HepG2 (cell line): ENCODE measurements around the gene TULP4. TPM values are rescaled to one million over a fixed set of nuclear protein-coding genes. Genes with fewer than 3 reads are reported as not detected.

Experiments
- ATAC-seq: fragments of 200-7000 bp; cut with Tn5 transposase; 3 replicates; pipeline ENCODE4 v1.9.1; 2020; ENCODE audit warnings: mild to moderate bottlenecking, moderate library complexity
- BruUV-seq: library from RNA; stranded (reverse); fragments of 400-500 nt; replicated peaks from 2 replicates; lab custom pipeline; 2021; lab: Mats Ljungman, UMichigan
- CTCF ChIA-PET: fragments of 300-600 bp; formaldehyde crosslinking; extraction: SDS; loops from one replicate; lab custom pipeline; 2021; ENCODE audit warnings: low total read pairs, inconsistent platforms, low intra/inter-chr PET ratio; lab: Yijun Ruan, JAX
- POLR2A ChIA-PET: fragments of 350-600 bp; sonication (Branson Sonifier 250); formaldehyde crosslinking; loops from one replicate; lab custom pipeline; 2020; ENCODE audit warnings: antibody characterized with exemption, inconsistent platforms; lab: Yijun Ruan, JAX
- DNase-seq: peaks from one replicate; pipeline ENCODE4 v3.0.0-alpha.2; 2015; ENCODE audit warnings: low spot score
- FAIRE-seq: peaks from 3 replicates; lab custom pipeline; 2011; peaks lifted over from hg19 to GRCh38; lab: Jason Lieb, UNC
- H2AFZ ChIP-seq: one replicate; pipeline ENCODE4 v1.6.1; 2011; ENCODE audit warnings: low read length, inconsistent platforms
- H3K27ac ChIP-seq: fragments of 300-600 bp; 3 replicates; pipeline ENCODE4 v1.8.0; 2011; ENCODE audit warnings: mixed run types, mild to moderate bottlenecking, mixed read lengths, low read length, inconsistent platforms; ENCODE audit not compliant: insufficient read depth; ENCODE audit errors: extremely low read length
- H3K27me3 ChIP-seq, 2 experiments: fragments of 200-600 bp in 1 of 2; 2 replicates in 1 of 2; 3 replicates in 1 of 2; pipeline versions ENCODE4 v1.6.0 to v1.8.0; 2011; ENCODE audit warnings: low read length in 2 of 2, mild to moderate bottlenecking in 2 of 2, moderate library complexity in 2 of 2, inconsistent platforms in 1 of 2; ENCODE audit not compliant: insufficient read depth in 2 of 2, control insufficient read depth in 1 of 2
- H3K36me3 ChIP-seq, 2 experiments: fragments of 200-600 bp in 1 of 2; replicated peaks in 1 of 2; 2 replicates in 1 of 2; 3 replicates in 1 of 2; pipeline versions ENCODE4 v1.5.1 to v1.8.0; 2011; ENCODE audit warnings: low read length in 2 of 2, inconsistent platforms in 1 of 2; ENCODE audit not compliant: insufficient read depth in 2 of 2, control insufficient read depth in 1 of 2
- H3K4me1 ChIP-seq: 2 replicates; pipeline ENCODE4 v1.5.1; 2012; ENCODE audit warnings: low read length, inconsistent platforms; ENCODE audit not compliant: insufficient read depth
- H3K4me2 ChIP-seq: 2 replicates; pipeline ENCODE4 v1.6.0; 2011; ENCODE audit warnings: low read depth, low read length, inconsistent platforms
- H3K4me3 ChIP-seq, 3 experiments: fragments of 200-600 bp in 1 of 3; sonication (generic), shearing (Covaris generic) in 1 of 3; replicated peaks in 1 of 3; 2 replicates each; pipeline ENCODE4 v1.5.1; 2011 to 2016; ENCODE audit warnings: low read length in 3 of 3, inconsistent platforms in 2 of 3, low read depth in 2 of 3, mild to moderate bottlenecking in 2 of 3, control low read depth in 1 of 3, mixed read lengths in 1 of 3; ENCODE audit not compliant: insufficient read depth in 1 of 3
- H3K79me2 ChIP-seq: one replicate; pipeline ENCODE4 v1.6.1; 2011; ENCODE audit warnings: low read length, inconsistent platforms; ENCODE audit not compliant: insufficient read depth
- H3K9ac ChIP-seq: 2 replicates; pipeline ENCODE4 v1.6.0; 2011; ENCODE audit warnings: mild to moderate bottlenecking, low read depth, low read length, inconsistent platforms; ENCODE audit not compliant: insufficient read depth
- H3K9me3 ChIP-seq: 2 replicates; pipeline ENCODE4 v1.5.1; 2012; ENCODE audit warnings: mild to moderate bottlenecking, low read length
- H4K20me1 ChIP-seq: 2 replicates; pipeline ENCODE4 v1.6.0; 2011; ENCODE audit warnings: inconsistent platforms, mild to moderate bottlenecking, low read length, moderate library complexity; ENCODE audit not compliant: insufficient read depth
- AGO2 ChIP-seq: fragments of 200-400 bp; formaldehyde crosslinking; optimal IDR thresholded peaks from 2 replicates; pipeline ENCODE3; 2017; ENCODE audit warnings: mild to moderate bottlenecking, low read depth, low read length, moderate library complexity
- CAMTA2 ChIP-seq: sonication (generic); formaldehyde crosslinking; IDR thresholded peaks from 2 replicates; pipeline ENCODE4 v1.4.0; 2020; ENCODE audit warnings: mild to moderate bottlenecking, missing genetic modification reagents, borderline replicate concordance
- HNRNPH1 ChIP-seq: fragments of 200-400 bp; formaldehyde crosslinking; optimal IDR thresholded peaks from 2 replicates; pipeline ENCODE3; 2017; ENCODE audit warnings: mild to moderate bottlenecking, low read depth, low read length
- ZNF124 ChIP-seq: sonication (generic); formaldehyde crosslinking; IDR thresholded peaks from 2 replicates; pipeline ENCODE4 v1.4.0; 2020; ENCODE audit warnings: missing genetic modification reagents
- ZNF33B ChIP-seq: sonication (generic); formaldehyde crosslinking; IDR thresholded peaks from 2 replicates; pipeline ENCODE4 v1.5.1; 2020; ENCODE audit warnings: mild to moderate bottlenecking, missing genetic modification reagents
- ZNF34 ChIP-seq: sonication (generic); formaldehyde crosslinking; IDR thresholded peaks from 2 replicates; pipeline ENCODE4 v1.4.0; 2020; ENCODE audit warnings: mild to moderate bottlenecking, missing genetic modification reagents, borderline replicate concordance
- ZNF891 ChIP-seq: sonication (generic); formaldehyde crosslinking; IDR thresholded peaks from 2 replicates; pipeline ENCODE4 v1.5.0; 2020; ENCODE audit warnings: mild to moderate bottlenecking, missing genetic modification reagents
- WGBS: methylation state at CpG from one replicate; pipeline ENCODE4 v1.1.6; 2017; ENCODE audit warnings: low lambda C conversion rate; 5-methylcytosine and 5-hydroxymethylcytosine counted together
- in situ Hi-C: cut with HindIII; loops from 2 replicates; pipeline ENCODE4 v1.10.0; 2017; ENCODE audit warnings: low pct_unique_long_range_greater_than_20kb; ENCODE audit not compliant: extremely low pct_ligation_motif_present
- intact Hi-C: fragments of 100-400 bp; cut with micrococcal nuclease; formaldehyde crosslinking; loops from one replicate; pipeline ENCODE4 v1.10.0; 2022; ENCODE audit not compliant: unreplicated experiment
- polyA plus RNA-seq, 8 experiments: library from polyadenylated mRNA; depleted of rRNA in 3 of 8; stranded (reverse) in 7 of 8; unstranded in 1 of 8; fragments of >200 nt; fragmentation: Illumina TruSeq in 4 of 8; extraction: Trizol in 4 of 8; gene quantifications; 2 replicates each; pipeline versions ENCODE4 v1.2.1 to v1.2.3, GENCODE V29; 2011 to 2016; ENCODE audit warnings: low read depth in 4 of 8, missing spikeins in 1 of 8, mixed read lengths in 1 of 8; ENCODE audit not compliant: insufficient read depth in 1 of 8
- total RNA-seq, 5 experiments: library from RNA; depleted of rRNA; stranded (reverse); fragments of >200 nt; fragmentation: Illumina TruSeq; extraction: Trizol; gene quantifications; 2 replicates each; pipeline ENCODE4 v1.2.3, GENCODE V29; 2016; ENCODE audit warnings: low read depth in 1 of 5
- TF ChIP-seq, protein P1 (sequence below): sonication (generic); formaldehyde crosslinking; IDR thresholded peaks from 2 replicates; pipeline ENCODE4 v1.8.0; 2022; ENCODE audit warnings: missing genetic modification reagents, low read depth, mild to moderate bottlenecking, borderline replicate concordance
- TF ChIP-seq, protein P2 (sequence below): IDR thresholded peaks from 2 replicates; pipeline ENCODE4 v1.6.1; 2016; ENCODE audit warnings: low read depth, missing genetic modification reagents, missing compliant biosample characterization
- TF ChIP-seq, protein P3 (sequence below): sonication (generic); formaldehyde crosslinking; IDR thresholded peaks from 2 replicates; pipeline ENCODE4 v1.5.0; 2020; ENCODE audit warnings: mild to moderate bottlenecking, low read depth, missing genetic modification reagents, borderline replicate concordance
- TF ChIP-seq, protein P4 (sequence below): sonication (generic); formaldehyde crosslinking; IDR thresholded peaks from 2 replicates; pipeline ENCODE4 v1.8.1; 2023; ENCODE audit warnings: missing genetic modification reagents, mild to moderate bottlenecking, borderline replicate concordance
- TF ChIP-seq, protein P5 (sequence below): sonication (generic); formaldehyde crosslinking; conservative IDR thresholded peaks from 2 replicates; pipeline ENCODE4 v1.8.0; 2022; ENCODE audit warnings: missing genetic modification reagents
- TF ChIP-seq, protein P6 (sequence below): sonication (generic); formaldehyde crosslinking; IDR thresholded peaks from 2 replicates; pipeline ENCODE4 v1.5.0; 2020; ENCODE audit warnings: mild to moderate bottlenecking, missing genetic modification reagents

The TULP4 gene
- total and polyA plus RNA-seq, 2 of the 13 experiments (the other 11 are each of a cell fraction or from before 2014, with no cell fraction given), result 21.1 to 122 TPM

DNA sequence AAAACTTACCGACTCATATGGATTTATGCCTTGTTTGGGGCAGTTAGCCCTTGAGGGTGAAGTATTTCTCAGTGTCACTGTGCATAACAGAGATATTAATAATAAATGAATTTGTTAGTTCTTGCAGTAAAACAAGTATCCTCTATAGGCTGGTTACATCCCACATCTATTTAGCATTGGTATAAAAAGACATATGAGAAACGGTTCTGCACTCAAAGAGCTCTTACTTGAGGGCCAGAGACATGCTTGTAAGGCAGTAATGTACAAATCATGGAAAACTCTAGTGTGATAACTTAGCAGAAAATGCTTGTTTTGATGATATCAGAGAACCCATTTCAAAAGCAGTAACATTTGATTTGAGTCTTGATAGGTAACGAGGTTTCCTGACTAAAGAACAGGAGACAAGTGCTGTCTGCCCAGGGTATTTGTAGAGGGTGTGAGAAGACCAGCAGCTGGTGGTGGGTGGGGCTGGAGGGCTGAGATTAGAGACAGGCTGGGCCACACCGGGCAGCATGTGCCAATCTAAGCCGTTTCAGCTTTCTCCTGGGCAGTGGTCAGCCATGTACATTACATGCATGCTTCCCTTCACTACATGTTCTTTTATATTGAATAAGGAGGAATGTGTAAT lies 46.3 kb downstream of the TULP4 start:
- BruUV-seq, result no TSS peak
- Histone ChIP-seq H3K4me3 (no peak overlapping the region), H4K20me1 (peaks cover 3% of the 10 kb centered on the region; the same call in 1 of the 2 replicates), H3K4me2 (no peak overlapping the region), H2AFZ (no peak overlapping the region), H3K9ac (no peak overlapping the region), H3K4me1 (peaks cover 10% of the 10 kb centered on the region), H3K27ac (no peak overlapping the region), H3K9me3 (no peaks in the 10 kb centered on the region), H3K79me2 (peaks cover 52% of the 10 kb centered on the region), H3K27me3 (no peaks in the 10 kb centered on the region), H3K36me3 (0 out of 5 replicates have a peak, but pooled peaks cover 0 to 2% of the 10 kb centered on the region in 2 experiments)
- in situ Hi-C loops, result no loop called here
- POLR2A ChIA-PET, result no interaction called here
- no peak for DNase-seq
- intact Hi-C loops, result no loop called here
- no peak for FAIRE-seq
- CTCF ChIA-PET, result no interaction called here
- WGBS, result 93% methylated on average over 5 of the region's 5 CpGs
- no peak for ATAC-seq
- TF ChIP-seq ZNF124 (CRISPR knock-in tag) (no peak), ZNF33B (CRISPR knock-in tag) (no peak), AGO2 (no peak), ZNF34 (CRISPR knock-in tag) (no peak), CAMTA2 (CRISPR knock-in tag) (no peak), ZNF891 (CRISPR knock-in tag) (no peak), HNRNPH1 (no peak)
- TF ChIP-seq, protein P1, sequence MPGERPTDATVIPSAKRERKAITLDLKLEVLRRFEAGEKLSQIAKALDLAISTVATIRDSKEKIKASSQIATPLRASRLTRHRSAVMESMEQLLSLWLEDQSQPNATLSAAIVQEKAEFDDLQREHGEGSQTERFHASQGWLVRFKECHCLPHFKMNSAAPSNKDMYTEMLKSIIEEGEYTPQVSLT (CRISPR knock-in tag), result no peak
- TF ChIP-seq, protein P2, sequence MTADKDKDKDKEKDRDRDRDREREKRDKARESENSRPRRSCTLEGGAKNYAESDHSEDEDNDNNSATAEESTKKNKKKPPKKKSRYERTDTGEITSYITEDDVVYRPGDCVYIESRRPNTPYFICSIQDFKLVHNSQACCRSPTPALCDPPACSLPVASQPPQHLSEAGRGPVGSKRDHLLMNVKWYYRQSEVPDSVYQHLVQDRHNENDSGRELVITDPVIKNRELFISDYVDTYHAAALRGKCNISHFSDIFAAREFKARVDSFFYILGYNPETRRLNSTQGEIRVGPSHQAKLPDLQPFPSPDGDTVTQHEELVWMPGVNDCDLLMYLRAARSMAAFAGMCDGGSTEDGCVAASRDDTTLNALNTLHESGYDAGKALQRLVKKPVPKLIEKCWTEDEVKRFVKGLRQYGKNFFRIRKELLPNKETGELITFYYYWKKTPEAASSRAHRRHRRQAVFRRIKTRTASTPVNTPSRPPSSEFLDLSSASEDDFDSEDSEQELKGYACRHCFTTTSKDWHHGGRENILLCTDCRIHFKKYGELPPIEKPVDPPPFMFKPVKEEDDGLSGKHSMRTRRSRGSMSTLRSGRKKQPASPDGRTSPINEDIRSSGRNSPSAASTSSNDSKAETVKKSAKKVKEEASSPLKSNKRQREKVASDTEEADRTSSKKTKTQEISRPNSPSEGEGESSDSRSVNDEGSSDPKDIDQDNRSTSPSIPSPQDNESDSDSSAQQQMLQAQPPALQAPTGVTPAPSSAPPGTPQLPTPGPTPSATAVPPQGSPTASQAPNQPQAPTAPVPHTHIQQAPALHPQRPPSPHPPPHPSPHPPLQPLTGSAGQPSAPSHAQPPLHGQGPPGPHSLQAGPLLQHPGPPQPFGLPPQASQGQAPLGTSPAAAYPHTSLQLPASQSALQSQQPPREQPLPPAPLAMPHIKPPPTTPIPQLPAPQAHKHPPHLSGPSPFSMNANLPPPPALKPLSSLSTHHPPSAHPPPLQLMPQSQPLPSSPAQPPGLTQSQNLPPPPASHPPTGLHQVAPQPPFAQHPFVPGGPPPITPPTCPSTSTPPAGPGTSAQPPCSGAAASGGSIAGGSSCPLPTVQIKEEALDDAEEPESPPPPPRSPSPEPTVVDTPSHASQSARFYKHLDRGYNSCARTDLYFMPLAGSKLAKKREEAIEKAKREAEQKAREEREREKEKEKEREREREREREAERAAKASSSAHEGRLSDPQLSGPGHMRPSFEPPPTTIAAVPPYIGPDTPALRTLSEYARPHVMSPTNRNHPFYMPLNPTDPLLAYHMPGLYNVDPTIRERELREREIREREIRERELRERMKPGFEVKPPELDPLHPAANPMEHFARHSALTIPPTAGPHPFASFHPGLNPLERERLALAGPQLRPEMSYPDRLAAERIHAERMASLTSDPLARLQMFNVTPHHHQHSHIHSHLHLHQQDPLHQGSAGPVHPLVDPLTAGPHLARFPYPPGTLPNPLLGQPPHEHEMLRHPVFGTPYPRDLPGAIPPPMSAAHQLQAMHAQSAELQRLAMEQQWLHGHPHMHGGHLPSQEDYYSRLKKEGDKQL (CRISPR knock-in tag), result no peak
- TF ChIP-seq, protein P3, sequence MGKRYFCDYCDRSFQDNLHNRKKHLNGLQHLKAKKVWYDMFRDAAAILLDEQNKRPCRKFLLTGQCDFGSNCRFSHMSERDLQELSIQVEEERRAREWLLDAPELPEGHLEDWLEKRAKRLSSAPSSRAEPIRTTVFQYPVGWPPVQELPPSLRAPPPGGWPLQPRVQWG (CRISPR knock-in tag), result no peak
- TF ChIP-seq, protein P4, sequence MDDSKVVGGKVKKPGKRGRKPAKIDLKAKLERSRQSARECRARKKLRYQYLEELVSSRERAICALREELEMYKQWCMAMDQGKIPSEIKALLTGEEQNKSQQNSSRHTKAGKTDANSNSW (CRISPR knock-in tag), result no peak
- TF ChIP-seq, protein P5, sequence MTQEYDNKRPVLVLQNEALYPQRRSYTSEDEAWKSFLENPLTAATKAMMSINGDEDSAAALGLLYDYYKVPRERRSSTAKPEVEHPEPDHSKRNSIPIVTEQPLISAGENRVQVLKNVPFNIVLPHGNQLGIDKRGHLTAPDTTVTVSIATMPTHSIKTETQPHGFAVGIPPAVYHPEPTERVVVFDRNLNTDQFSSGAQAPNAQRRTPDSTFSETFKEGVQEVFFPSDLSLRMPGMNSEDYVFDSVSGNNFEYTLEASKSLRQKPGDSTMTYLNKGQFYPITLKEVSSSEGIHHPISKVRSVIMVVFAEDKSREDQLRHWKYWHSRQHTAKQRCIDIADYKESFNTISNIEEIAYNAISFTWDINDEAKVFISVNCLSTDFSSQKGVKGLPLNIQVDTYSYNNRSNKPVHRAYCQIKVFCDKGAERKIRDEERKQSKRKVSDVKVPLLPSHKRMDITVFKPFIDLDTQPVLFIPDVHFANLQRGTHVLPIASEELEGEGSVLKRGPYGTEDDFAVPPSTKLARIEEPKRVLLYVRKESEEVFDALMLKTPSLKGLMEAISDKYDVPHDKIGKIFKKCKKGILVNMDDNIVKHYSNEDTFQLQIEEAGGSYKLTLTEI (CRISPR knock-in tag), result no peak
- TF ChIP-seq, protein P6, sequence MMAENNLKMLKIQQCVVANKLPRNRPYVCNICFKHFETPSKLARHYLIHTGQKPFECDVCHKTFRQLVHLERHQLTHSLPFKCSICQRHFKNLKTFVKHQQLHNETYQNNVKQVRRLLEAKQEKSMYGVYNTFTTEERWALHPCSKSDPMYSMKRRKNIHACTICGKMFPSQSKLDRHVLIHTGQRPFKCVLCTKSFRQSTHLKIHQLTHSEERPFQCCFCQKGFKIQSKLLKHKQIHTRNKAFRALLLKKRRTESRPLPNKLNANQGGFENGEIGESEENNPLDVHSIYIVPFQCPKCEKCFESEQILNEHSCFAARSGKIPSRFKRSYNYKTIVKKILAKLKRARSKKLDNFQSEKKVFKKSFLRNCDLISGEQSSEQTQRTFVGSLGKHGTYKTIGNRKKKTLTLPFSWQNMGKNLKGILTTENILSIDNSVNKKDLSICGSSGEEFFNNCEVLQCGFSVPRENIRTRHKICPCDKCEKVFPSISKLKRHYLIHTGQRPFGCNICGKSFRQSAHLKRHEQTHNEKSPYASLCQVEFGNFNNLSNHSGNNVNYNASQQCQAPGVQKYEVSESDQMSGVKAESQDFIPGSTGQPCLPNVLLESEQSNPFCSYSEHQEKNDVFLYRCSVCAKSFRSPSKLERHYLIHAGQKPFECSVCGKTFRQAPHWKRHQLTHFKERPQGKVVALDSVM (CRISPR knock-in tag), result no peak
